NCI-H1417 (cell line): ENCODE measurements around the gene MAGEA9.
"Not testable (repeated sequence)": the region's sequence is repeated elsewhere in the genome, so short reads cannot be mapped to it uniquely, and the experiment has no call there.

ENCODE experiments used
- DNase-seq, 3 experiments: peaks; one replicate each; lab custom pipeline; 2025; lab: John Stamatoyannopoulos, UW

The MAGEA9 gene

GRCh38 chrX:149807747-149808458 is 26.2 kb downstream of the MAGEA9 start:
- no peak for DNase-seq

DNA sequence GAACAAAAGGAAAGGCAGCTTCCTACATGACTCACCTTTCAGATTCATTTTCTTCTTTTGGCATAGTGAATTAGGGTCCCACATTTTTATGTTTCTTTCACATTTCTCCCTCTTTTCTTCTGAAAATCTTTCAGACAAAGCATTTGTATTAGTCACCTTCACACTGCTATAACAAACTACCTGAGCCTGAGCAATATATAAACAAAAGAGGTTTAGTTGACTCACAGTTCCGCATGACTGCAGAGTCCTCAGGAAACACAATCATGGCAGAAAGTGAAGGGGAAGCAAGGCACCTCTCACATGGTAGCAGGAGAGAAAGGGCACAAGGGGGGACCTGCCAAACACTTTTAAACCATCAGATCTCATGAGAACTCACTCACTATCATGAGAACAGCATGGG is 36.9 kb downstream of the MAGEA9 start:
- no peak for DNase-seq

GRCh38 chrX:149819371-149819770 is 37.6 kb downstream of the MAGEA9 start:
- DNase-seq: no peak

DNA sequence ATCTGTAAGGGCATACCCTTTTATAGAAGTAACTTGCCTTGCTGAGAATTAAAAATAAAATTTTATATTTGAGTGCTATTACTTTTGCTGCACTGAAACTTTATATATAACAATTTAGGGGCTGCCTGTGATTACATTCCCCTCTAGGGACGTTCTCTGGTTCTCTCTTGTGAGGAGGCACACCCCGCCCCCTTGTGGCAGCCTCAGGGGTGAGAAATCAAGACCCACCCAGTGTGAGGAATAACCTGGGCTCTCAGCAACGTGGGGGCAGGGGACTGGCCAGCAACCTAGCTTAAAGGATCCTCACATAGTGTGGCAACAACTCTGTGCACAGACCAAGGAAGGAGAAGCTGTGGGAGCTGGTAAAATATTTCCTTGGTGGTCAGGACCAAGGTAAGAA is 43.7 kb downstream of the MAGEA9 start:
- DNase-seq: peak; percentile 5 to 31 (median 13)

GRCh38 chrX:149827254-149827653 is 45.5 kb downstream of the MAGEA9 start:
- no peak for DNase-seq

DNA sequence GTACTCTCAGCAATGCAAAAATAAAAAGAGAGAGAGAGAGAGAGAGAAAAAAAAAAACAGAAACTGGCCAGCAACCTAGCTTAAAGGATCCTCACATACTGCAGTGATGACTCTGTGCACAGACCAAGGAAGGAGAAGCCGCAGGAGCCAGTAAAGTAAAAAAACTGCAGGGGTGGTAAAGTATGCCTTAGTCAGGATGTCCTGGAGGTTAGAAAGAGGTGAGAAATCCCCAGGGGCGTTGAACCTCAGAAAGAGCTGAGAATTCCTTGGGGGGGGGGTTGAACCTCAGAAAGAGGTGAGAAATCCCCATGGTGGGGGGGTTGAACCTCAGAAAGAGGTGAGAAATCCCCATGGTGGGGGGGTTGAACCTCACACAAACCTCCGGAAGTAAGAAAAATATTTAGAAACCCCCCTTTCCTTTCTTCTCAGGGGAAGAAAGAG is 48.0 kb downstream of the MAGEA9 start:
- DNase-seq: no peak

- DNase-seq: peak in 1 of 3 experiments; percentile 44
Measured at GRCh38 chrX:149830192-149830873, 48.6 kb downstream of the MAGEA9 start.

DNA sequence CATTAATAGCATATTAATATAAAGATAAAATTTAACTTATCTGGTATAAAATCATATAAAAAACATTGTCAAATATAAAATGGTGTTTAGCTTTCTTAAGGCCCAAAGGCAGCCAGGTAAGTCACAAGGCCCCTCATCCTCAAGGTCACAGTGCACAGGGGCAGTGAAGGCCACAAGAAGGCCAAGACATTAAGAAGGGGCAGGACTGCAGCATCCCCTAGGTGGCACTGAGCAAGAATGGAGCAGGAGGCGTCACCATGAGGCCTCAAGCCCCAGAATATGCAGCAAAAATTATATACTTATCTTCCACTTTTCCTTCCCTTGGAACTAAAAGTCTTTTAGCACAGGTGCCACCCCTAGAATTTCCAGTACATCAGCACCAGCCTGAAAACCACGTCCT is 49.7 kb downstream of the MAGEA9 start:
- no peak for DNase-seq

GRCh38 chrX:149836728-149837127 is 55.0 kb downstream of the MAGEA9 start:
- DNase-seq: not testable (repeated sequence)

- no peak for DNase-seq
Measured at GRCh38 chrX:149837167-149837566, 55.4 kb downstream of the MAGEA9 start.
